ENCODE data around the gene CHRNG.

DNA sequence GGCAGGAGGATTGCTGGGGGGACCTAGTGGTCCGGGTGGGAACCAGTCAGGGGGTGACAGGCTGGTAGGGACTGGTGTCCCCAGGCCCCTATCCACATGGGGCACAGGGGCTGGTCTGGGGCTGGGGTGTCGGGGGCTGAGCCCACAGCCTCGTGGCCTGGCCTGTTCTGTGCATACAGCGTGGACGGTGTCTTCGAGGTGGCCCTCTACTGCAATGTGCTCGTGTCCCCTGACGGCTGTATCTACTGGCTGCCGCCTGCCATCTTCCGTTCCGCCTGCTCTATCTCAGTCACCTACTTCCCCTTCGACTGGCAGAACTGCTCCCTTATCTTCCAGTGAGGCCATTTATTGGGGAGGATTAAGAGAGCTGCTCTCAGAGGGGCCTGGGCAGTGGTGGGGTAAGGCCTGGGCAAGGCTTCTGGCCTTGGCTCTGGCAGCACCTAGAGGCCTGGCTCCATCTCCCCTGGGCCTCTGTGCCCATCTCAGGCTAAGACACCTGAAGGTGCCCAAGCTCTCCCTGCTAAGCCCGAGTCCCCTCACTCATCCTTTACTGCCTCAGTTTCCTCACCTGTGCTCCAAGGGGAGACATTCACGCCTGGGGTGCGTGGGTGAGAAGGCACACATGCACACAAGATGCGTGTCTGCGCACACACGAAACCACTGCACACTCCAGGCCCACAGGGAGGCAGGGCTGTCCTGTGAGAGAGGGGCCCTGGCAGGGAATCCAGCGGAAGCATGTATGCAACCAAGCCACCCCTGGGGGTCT is 1.9 kb downstream of the CHRNG start:
- TF ChIP-seq, protein P1, sequence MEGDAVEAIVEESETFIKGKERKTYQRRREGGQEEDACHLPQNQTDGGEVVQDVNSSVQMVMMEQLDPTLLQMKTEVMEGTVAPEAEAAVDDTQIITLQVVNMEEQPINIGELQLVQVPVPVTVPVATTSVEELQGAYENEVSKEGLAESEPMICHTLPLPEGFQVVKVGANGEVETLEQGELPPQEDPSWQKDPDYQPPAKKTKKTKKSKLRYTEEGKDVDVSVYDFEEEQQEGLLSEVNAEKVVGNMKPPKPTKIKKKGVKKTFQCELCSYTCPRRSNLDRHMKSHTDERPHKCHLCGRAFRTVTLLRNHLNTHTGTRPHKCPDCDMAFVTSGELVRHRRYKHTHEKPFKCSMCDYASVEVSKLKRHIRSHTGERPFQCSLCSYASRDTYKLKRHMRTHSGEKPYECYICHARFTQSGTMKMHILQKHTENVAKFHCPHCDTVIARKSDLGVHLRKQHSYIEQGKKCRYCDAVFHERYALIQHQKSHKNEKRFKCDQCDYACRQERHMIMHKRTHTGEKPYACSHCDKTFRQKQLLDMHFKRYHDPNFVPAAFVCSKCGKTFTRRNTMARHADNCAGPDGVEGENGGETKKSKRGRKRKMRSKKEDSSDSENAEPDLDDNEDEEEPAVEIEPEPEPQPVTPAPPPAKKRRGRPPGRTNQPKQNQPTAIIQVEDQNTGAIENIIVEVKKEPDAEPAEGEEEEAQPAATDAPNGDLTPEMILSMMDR (IDR thresholded peaks at IDR 0.05; ENCODE audit: extremely low read depth in 1 of 2, insufficient read depth in 1 of 2, low read depth in 1 of 2, low read length in 2 of 2), result no peak
- TF ChIP-seq POLR2A (IDR thresholded peaks at IDR 0.05; ENCODE audit: low read depth, low read length) (no peak), FOS (IDR thresholded peaks at IDR 0.05; ENCODE audit: borderline replicate concordance, insufficient read depth, low read length) (no peak), POLR2AphosphoS5 (IDR thresholded peaks at IDR 0.05; ENCODE audit: insufficient read depth, low read depth, low read length) (no peak), EZH2 (IDR thresholded peaks at IDR 0.05; ENCODE audit: borderline replicate concordance, low read depth, low read length, severe bottlenecking) (no peak)
- TF ChIP-seq, protein P2, sequence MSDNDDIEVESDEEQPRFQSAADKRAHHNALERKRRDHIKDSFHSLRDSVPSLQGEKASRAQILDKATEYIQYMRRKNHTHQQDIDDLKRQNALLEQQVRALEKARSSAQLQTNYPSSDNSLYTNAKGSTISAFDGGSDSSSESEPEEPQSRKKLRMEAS (IDR thresholded peaks at IDR 0.05; ENCODE audit: insufficient read depth, insufficient read length), result no peak

Data from endothelial cell of umbilical vein (primary cell).